Endothelial cell of umbilical vein (primary cell): ENCODE results near the gene P3H2. TPM values are rescaled to one million over a fixed set of nuclear protein-coding genes. Genes with fewer than 3 reads are reported as not detected.

Source experiments
- BruUV-seq: library from RNA; stranded (reverse); fragments of 400-500 nt; replicated peaks from 2 replicates; lab custom pipeline; 2021; lab: Mats Ljungman, UMichigan
- CTCF ChIA-PET: fragments of 300-600, 350-600 bp; sonication (Branson Sonifier 250); formaldehyde crosslinking; loops from one replicate; lab custom pipeline; 2021; ENCODE audit warnings: antibody characterized with exemption, inconsistent platforms; lab: Charles Lee
- POLR2A ChIA-PET: fragments of 300-600, 350-600 bp; sonication (Branson Sonifier 250); formaldehyde crosslinking; loops from one replicate; lab custom pipeline; 2021; ENCODE audit warnings: antibody characterized with exemption, inconsistent platforms; lab: Charles Lee
- DNase-seq: peaks from one replicate; pipeline ENCODE4 v3.0.0-alpha.2; 2011; ENCODE audit warnings: low read depth, low spot score
- FAIRE-seq: peaks from 2 replicates; lab custom pipeline; 2011; peaks lifted over from hg19 to GRCh38; lab: Jason Lieb, UNC
- H2AFZ ChIP-seq: 2 replicates; pipeline ENCODE4 v1.6.0; 2012; ENCODE audit warnings: low read depth, low read length, control low read depth, inconsistent platforms
- H3K27ac ChIP-seq: 2 replicates; pipeline ENCODE4 v1.5.1; 2011; ENCODE audit warnings: low read depth, mild to moderate bottlenecking, control low read depth, low read length, moderate library complexity; ENCODE audit not compliant: insufficient read depth
- H3K27me3 ChIP-seq, 2 experiments: 2 replicates each; pipeline versions ENCODE4 v1.6.0 to v1.6.1; 2011; ENCODE audit warnings: low read length in 2 of 2, mixed read lengths in 1 of 2; ENCODE audit not compliant: control insufficient read depth in 2 of 2, insufficient read depth in 2 of 2
- H3K36me3 ChIP-seq, 2 experiments: 2 replicates in 1 of 2; 3 replicates in 1 of 2; pipeline ENCODE4 v1.5.1; 2011; ENCODE audit warnings: low read length in 2 of 2, mild to moderate bottlenecking in 1 of 2, moderate library complexity in 1 of 2; ENCODE audit not compliant: control insufficient read depth in 2 of 2, insufficient read depth in 2 of 2; ENCODE audit errors: extremely low read depth in 1 of 2
- H3K4me1 ChIP-seq: 3 replicates; pipeline ENCODE4 v1.5.1; 2011; ENCODE audit warnings: mild to moderate bottlenecking, low read length; ENCODE audit not compliant: control insufficient read depth, insufficient read depth; ENCODE audit errors: extremely low read depth
- H3K4me2 ChIP-seq: 2 replicates; pipeline ENCODE4 v1.6.1; 2011; ENCODE audit warnings: low read length, control low read depth, mixed read lengths; ENCODE audit not compliant: insufficient read depth
- H3K4me3 ChIP-seq, 3 experiments: fragments of 200-600 bp in 1 of 3; sonication (generic), shearing (Covaris generic) in 1 of 3; replicated peaks in 1 of 3; 2 replicates each; pipeline ENCODE4 v1.5.1; 2011 to 2016; ENCODE audit warnings: control low read depth in 3 of 3, low read length in 3 of 3, mild to moderate bottlenecking in 2 of 3, inconsistent platforms in 1 of 3, low read depth in 1 of 3, moderate library complexity in 1 of 3; ENCODE audit not compliant: insufficient read depth in 1 of 3
- H3K79me2 ChIP-seq: 2 replicates; pipeline ENCODE4 v1.6.0; 2012; ENCODE audit warnings: low read length, inconsistent platforms; ENCODE audit not compliant: control insufficient read depth, insufficient read depth
- H3K9ac ChIP-seq: replicated peaks from 2 replicates; pipeline ENCODE3; 2011; ENCODE audit warnings: low read length, control low read depth; ENCODE audit not compliant: insufficient read depth; ENCODE audit errors: extremely low read depth
- H3K9me1 ChIP-seq: replicated peaks from 3 replicates; pipeline ENCODE4 v1.6.0; 2011; ENCODE audit warnings: mild to moderate bottlenecking, low read length; ENCODE audit not compliant: control insufficient read depth, insufficient read depth; ENCODE audit errors: extremely low read depth
- H3K9me3 ChIP-seq: replicated peaks from 2 replicates; pipeline ENCODE4 v1.5.1; 2012; ENCODE audit warnings: low read length, inconsistent platforms; ENCODE audit not compliant: control insufficient read depth, insufficient read depth
- H4K20me1 ChIP-seq: replicated peaks from 2 replicates; pipeline ENCODE3; 2011; ENCODE audit warnings: mild to moderate bottlenecking, low read length; ENCODE audit not compliant: control insufficient read depth, insufficient read depth; ENCODE audit errors: extremely low read depth
- CTCF ChIP-seq, 2 donors: IDR thresholded peaks; 1 replicate in 1 of 2; 2 replicates in 1 of 2; pipeline ENCODE4 v1.5.1; 2011; ENCODE audit warnings: low read length in 2 of 2, mild to moderate bottlenecking in 2 of 2, moderate library complexity in 2 of 2, control low read depth in 1 of 2, inconsistent platforms in 1 of 2, low read depth in 1 of 2; ENCODE audit not compliant: insufficient read depth in 1 of 2; ENCODE audit errors: extremely low read depth in 1 of 2
- EZH2 ChIP-seq: IDR thresholded peaks from 2 replicates; pipeline ENCODE4 v1.6.1; 2012; ENCODE audit warnings: borderline replicate concordance, low read depth, mild to moderate bottlenecking, moderate library complexity, low read length, inconsistent platforms; ENCODE audit not compliant: severe bottlenecking
- FOS ChIP-seq: IDR thresholded peaks from 2 replicates; pipeline ENCODE4 v1.6.1; 2011; ENCODE audit warnings: mild to moderate bottlenecking, low read length, moderate library complexity, borderline replicate concordance; ENCODE audit not compliant: insufficient read depth
- GATA2 ChIP-seq: IDR thresholded peaks from 2 replicates; pipeline ENCODE4 v1.7.0; 2011; ENCODE audit warnings: low read depth, mild to moderate bottlenecking, moderate library complexity, mixed read lengths, low read length; ENCODE audit not compliant: insufficient read length, insufficient read depth
- JUN ChIP-seq: IDR thresholded peaks from 2 replicates; pipeline ENCODE4 v1.6.1; 2011; ENCODE audit warnings: borderline replicate concordance, low read depth; ENCODE audit not compliant: insufficient read length, insufficient read depth
- POLR2AphosphoS5 ChIP-seq: IDR thresholded peaks from 2 replicates; pipeline ENCODE4 v1.6.1; 2012; ENCODE audit warnings: low read depth, mild to moderate bottlenecking, control low read depth, low read length, moderate library complexity; ENCODE audit not compliant: insufficient read depth
- dilution Hi-C: fragments of 300-500 bp; cut with MboI; formaldehyde crosslinking; loops from one replicate; pipeline ENCODE4 v1.15.0; 2019; ENCODE audit warnings: low sequenced_read_pairs; ENCODE audit not compliant: extremely low pct_ligation_motif_present
- intact Hi-C: fragments of 100-400 bp; cut with micrococcal nuclease; formaldehyde crosslinking; loops from one replicate; pipeline ENCODE4 v1.10.0; 2022
- polyA plus RNA-seq, 4 experiments: library from polyadenylated mRNA; depleted of rRNA in 3 of 4; stranded (reverse) in 3 of 4; unstranded in 1 of 4; fragments of >200 nt; gene quantifications; 2 replicates each; pipeline versions ENCODE4 v1.2.1 to v1.2.3, GENCODE V29; 2011 to 2012; ENCODE audit warnings: missing spikeins in 1 of 4
- total RNA-seq: library from RNA; stranded (reverse); gene quantifications from 2 replicates; pipeline ENCODE4 v1.2.3, GENCODE V29; 2021

The P3H2 gene
- total and polyA plus RNA-seq, 2 donors (not counting 3 experiments of a cell fraction or from before 2014, with no cell fraction given), result 6.6 to 6.8 TPM

GRCh38 chr3:190012314-190012782 is 108.3 kb downstream of the P3H2 start:
- ChIA-PET POLR2A (interaction anchor here (0.5 to 0.6 kb wide), 2 partner anchors 41 to 111 kb away, joined by 4 read pairs; no protein-coding TSS in a partner anchor), CTCF (interaction anchor here (0.8 to 2.4 kb wide), 15 partner anchors 9 to 414 kb away, joined by 3 to 12 read pairs (median 4); partner anchors contain the start of genes CLDN1 and P3H2)
- Histone ChIP-seq H3K9ac (no peak overlapping the region), H3K4me1 (peaks cover 25% of the 10 kb centered on the region), H3K4me3 (no peak overlapping the region), H3K79me2 (no peaks in the 10 kb centered on the region), H3K9me1 (no peaks in the 10 kb centered on the region), H3K4me2 (peak overlapping the region; percentile 57), H3K27me3 (no peaks in the 10 kb centered on the region), H2AFZ (peak overlapping the region; percentile 72), H3K27ac (peak overlapping the region; percentile 55), H4K20me1 (no peaks in the 10 kb centered on the region), H3K9me3 (no peaks in the 10 kb centered on the region), H3K36me3 (no peaks in the 10 kb centered on the region)
- peak; percentile 38 for TF ChIP-seq FOS
- no peak for TF ChIP-seq JUN
- peak; percentile 17 for TF ChIP-seq POLR2AphosphoS5
- no peak for TF ChIP-seq CTCF (IDR thresholded peaks at IDR 0.05; ENCODE audit: extremely low read depth in 1 of 2, insufficient read depth in 1 of 2, low read depth in 1 of 2, low read length in 2 of 2)
- no peak for TF ChIP-seq EZH2
- TF ChIP-seq GATA2, result no peak
- FAIRE-seq (peak; percentile 79), DNase-seq (peak; percentile 40)
- intact Hi-C loops (loop anchor here (1.0 kb wide), 1 partner anchor 9 kb away; no protein-coding TSS in a partner anchor), dilution Hi-C loops (no loop called here)
- BruUV-seq, result no TSS peak
